Heart right ventricle (tissue), 16 donors: ENCODE data around the gene PTPRE. TPM values are rescaled to one million over a fixed set of nuclear protein-coding genes. Genes with fewer than 3 reads are reported as not detected.
"Not testable (repeated sequence)": the region's sequence is repeated elsewhere in the genome, so short reads cannot be mapped to it uniquely, and the experiment has no call there.

Experiments used
- ATAC-seq, 8 donors: fragments of 200-7000 bp; cut with Tn5 transposase; one replicate each; pipeline ENCODE4 v1.9.1; 2020; ENCODE audit warnings: mild to moderate bottlenecking in 8 of 8, moderate library complexity in 8 of 8, moderate number of reproducible peaks in 1 of 8
- DNase-seq, 2 donors: peaks; one replicate each; pipeline ENCODE4 v3.0.0-alpha.2; 2020
- H3K27ac ChIP-seq, 10 donors: fragments of 200-600 bp; sonication (generic) in 2 of 10; one replicate each; pipeline versions ENCODE4 v1.5.0 to v1.8.0; 2020 to 2022; ENCODE audit warnings: mild to moderate bottlenecking in 3 of 10
- H3K27me3 ChIP-seq, 7 donors: fragments of 200-600 bp; one replicate each; pipeline ENCODE4 v1.8.0; 2021 to 2022; ENCODE audit warnings: mild to moderate bottlenecking in 2 of 7
- H3K36me3 ChIP-seq, 9 donors: fragments of 200-600 bp; sonication (generic) in 1 of 9; one replicate each; pipeline versions ENCODE4 v1.5.0 to v1.8.0; 2020 to 2022; ENCODE audit warnings: mild to moderate bottlenecking in 2 of 9
- H3K4me1 ChIP-seq, 9 donors: fragments of 200-600 bp; sonication (generic) in 1 of 9; one replicate each; pipeline versions ENCODE4 v1.5.0 to v1.8.0; 2020 to 2022; ENCODE audit warnings: mild to moderate bottlenecking in 4 of 9
- H3K4me3 ChIP-seq, 10 donors: fragments of 200-600 bp; sonication (generic) in 2 of 10; one replicate each; pipeline versions ENCODE4 v1.5.0 to v1.8.0; 2020 to 2022; ENCODE audit warnings: mild to moderate bottlenecking in 7 of 10, moderate library complexity in 2 of 10
- H3K9me3 ChIP-seq, 11 donors: fragments of 200-600 bp in 10 of 11; sonication (generic) in 2 of 11; one replicate each; pipeline versions ENCODE4 v1.5.0 to v1.8.0; 2013 to 2022; ENCODE audit warnings: mild to moderate bottlenecking in 2 of 11, control low read depth in 1 of 11, moderate library complexity in 1 of 11
- CTCF ChIP-seq, 9 donors: fragments of 200-600 bp; sonication (generic) in 2 of 9; IDR thresholded peaks; one replicate each; pipeline versions ENCODE4 v1.5.0 to v1.8.0; 2021 to 2022; ENCODE audit warnings: antibody characterized with exemption in 9 of 9, mild to moderate bottlenecking in 5 of 9, moderate library complexity in 1 of 9
- WGBS, 2 donors: extraction: QIAGEN DNeasy Blood & Tissue Kit; methylation state at CpG; one replicate each; pipeline ENCODE4 v1.1.7; 2013; ENCODE audit warnings: inconsistent platforms in 1 of 2; 5-methylcytosine and 5-hydroxymethylcytosine counted together
- intact Hi-C, 10 donors: fragments of 100-400 bp; cut with DNase I; formaldehyde crosslinking; loops; one replicate each; pipeline versions ENCODE4 v1.11.1 to v1.14.2; 2022
- polyA plus RNA-seq, 2 donors: library from polyadenylated mRNA; stranded (reverse); fragments of 200-250 nt; gene quantifications; one replicate each; pipeline ENCODE4 v1.2.3, GENCODE V29; 2013
- total RNA-seq, 10 donors: library from RNA; stranded (reverse); fragmentation: NEBNext Ultra II Directional in 3 of 10; extraction: Animal tissue kit (Norgen Biotek cat#: 25700) in 3 of 10; gene quantifications; one replicate each; pipeline versions ENCODE4 v1.2.1 to v1.2.4, GENCODE V29; 2021 to 2023
- donor health status: Arrhythmogenic right ventricular cardiomyopathy.
- donor health status: ischemic (EF 13 %, LVEDD 7.1; RV severe dilation, severe dysfunction).
- donor health status: healthy with polysubstance abuse.
- donor health status: DM: no; HTN: yes; CAD: no.
- donor health status: DM: no; HTN: no; CAD: no.
- donor health status: ischemic (EF 25% LVEDD 6.9; RV normal size, moderate dysfunction).
- donor health status: ischemic (EF 25% LVEDD 5.7; RV mildly dilated, moderate dysfunction).
- donor health status: healthy.
- donor health status: DM: yes; HTN: yes; CAD: no.
- donor health status: Ischemic cardiomyopathy.
- donor health status: ischemic (EF 35%, LVEDD 5.7; RV mildly dilated, moderate dysfunction).
- donor health status: nonischemic (EF 11% LVEDD 7.7; RV severe dilation, severe dysfunction).
- donor health status: DM: yes; HTN: yes; CAD: no.
- donor health status: PGD.
- donor health status: ischemic (EF 29% LVEDD 5.4; RV normal size, mild dysfunction).
- donor health status: nonischemic (EF 23%, LVEDD 6.1; RV moderate dilation, normal function).

The PTPRE gene
- total and polyA plus RNA-seq, 12 donors: 6.1 to 42.8 (median 22.1) TPM

DNA sequence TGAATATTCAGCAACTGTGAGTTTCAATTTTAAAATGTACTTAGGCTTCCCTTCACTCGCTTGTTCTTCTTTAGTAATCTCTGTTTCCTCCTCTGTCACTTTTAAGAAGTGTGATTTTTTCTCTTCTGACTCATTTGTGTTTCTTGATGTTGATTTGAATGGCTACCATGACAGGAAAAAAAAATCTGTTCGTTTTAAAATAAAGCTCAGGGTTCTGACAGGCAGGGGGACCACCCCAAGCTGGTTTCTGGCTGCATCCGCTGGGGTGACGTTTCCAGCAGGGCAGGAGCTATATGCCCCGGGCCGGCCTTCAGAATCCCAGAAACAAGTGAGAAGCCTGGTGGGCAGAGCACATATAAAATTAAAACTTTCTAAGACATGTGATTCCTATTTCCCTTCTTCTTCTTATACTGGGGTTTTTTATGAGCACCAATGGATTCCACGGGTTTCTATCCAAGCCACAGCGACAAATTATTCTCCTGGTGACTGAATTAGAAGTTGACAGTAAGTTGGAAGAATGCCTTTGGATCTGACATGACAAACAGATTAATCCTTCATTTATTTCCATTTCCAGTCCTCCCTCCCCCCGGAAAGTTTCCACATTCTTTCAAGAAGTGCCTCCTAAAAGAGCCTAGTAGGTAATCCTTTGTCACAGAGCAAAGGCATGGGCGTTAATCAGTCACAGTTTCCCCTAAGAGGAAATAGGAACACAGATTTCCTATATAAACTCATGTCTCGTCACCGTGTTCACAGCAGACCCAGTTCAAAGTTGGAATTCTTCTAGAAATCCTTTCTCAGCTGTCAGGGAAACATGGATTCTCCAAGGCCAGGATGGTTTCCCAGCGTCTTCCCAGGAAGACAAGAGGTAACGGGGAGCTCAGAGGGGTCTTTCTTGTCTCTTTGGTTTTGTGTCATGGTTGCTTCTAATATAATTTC lies 79.9 kb downstream of the PTPRE start:
- intact Hi-C loops: no loop called here
- peak in 5 of 8 donors; percentile 3 to 51 (median 29) for ATAC-seq
- Histone ChIP-seq H3K9me3 (no peaks in the 10 kb centered on the region), H3K4me3 (peak overlapping the region in 1 of 10 donors; percentile 13), H3K36me3 (peaks cover 0 to 4% (median 0%) of the 10 kb centered on the region in 9 donors), H3K27ac (peak overlapping the region; percentile 37 to 88 (median 71)), H3K4me1 (peaks cover 16 to 83% (median 58%) of the 10 kb centered on the region in 9 donors), H3K27me3 (no peaks in the 10 kb centered on the region)
- no peak for TF ChIP-seq CTCF (IDR thresholded peaks at IDR 0.05)
- no peak for DNase-seq
- 62 to 67% methylated on average over 14 of the region's 14 CpGs for WGBS, 2 donors

DNA sequence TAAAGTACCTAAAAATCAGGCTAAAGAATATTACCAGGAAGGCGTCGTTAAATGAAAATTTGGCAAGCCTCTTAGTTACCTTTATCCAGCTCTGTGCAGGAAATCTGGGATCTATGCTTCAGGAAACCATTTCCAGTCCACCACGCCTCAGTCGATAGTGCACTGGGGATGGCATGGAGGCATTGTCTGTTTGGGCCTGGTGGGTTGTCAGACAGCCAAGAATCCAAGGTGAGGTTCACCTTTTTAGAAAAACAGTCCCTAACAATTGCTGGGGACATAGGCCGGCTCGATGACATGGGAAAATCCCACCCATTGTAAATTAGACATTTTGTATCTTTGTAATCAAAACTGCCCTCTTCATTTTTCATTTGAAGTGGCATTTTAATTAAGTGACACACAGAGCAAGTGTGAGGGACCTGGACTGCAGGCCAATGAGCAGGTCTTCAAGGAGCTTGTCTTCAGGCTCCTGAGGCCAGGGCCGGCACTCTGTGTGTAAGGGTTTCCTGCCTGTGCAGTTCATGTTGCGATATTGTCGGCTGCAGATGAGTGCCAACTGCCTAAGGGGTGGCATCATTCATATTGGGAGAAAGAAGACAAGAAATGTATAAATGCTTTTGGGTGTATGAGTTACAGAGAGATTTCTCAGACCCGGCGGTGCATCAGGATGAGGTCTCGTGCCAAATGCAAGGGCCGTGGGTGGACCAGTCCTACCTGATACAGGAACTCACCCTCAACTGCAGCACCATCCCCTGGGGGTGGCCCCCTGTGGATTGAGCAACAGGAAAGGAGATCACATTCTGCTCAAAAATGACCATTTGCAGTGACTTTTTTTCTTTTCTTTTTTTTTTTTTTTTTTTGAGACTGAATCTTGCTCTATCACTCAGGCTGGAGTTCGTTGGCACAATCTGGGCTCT lies 80.8 kb downstream of the PTPRE start:
- no peak for TF ChIP-seq CTCF (IDR thresholded peaks at IDR 0.05)

DNA sequence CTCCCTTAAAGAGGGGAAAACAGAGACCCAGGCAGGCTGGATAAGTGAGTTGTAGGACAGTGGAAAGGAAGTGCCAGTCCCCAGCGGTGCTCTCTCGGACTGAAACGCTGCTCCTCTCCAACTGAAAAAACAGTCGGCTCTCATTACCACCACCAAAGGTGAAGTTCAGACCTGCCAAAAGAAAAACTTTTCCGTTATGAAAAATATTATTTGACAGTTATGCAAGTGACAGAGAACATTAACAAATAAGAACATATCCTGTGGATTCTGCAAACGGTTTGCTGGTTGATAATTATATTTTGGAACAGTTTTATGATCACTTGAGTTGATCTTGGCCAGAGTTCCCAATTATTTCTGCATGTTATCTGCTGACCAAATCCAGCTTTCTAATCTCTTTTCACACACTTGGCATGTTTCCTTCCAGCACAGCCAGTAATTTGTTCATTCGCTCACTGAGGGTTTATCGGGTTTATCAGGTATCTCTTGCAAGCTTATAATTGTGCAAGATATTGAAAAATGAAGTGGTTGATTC lies 82.6 kb downstream of the PTPRE start:
- H3K27me3 ChIP-seq: no peaks in the 10 kb centered on the region
- TF ChIP-seq CTCF (IDR thresholded peaks at IDR 0.05): no peak
- peak overlapping the region in 1 of 10 donors; percentile 4 for H3K4me3 ChIP-seq
- peak overlapping the region in 5 of 10 donors; percentile 28 to 88 (median 69) for H3K27ac ChIP-seq
- no peaks in the 10 kb centered on the region for H3K9me3 ChIP-seq
- intact Hi-C loops: no loop called here
- H3K36me3 ChIP-seq: no peaks in the 10 kb centered on the region
- ATAC-seq: peak in 1 of 8 donors; percentile 37
- H3K4me1 ChIP-seq: peaks cover 16 to 72% (median 62%) of the 10 kb centered on the region in 9 donors
- no peak for DNase-seq
- WGBS, 2 donors: 20 to 46% methylated on average over 8 of the region's 8 CpGs

More for the DNA sequence above, 80.8 kb downstream of the PTPRE start:
- Histone ChIP-seq H3K36me3 (peaks cover 0 to 4% (median 0%) of the 10 kb centered on the region in 9 donors), H3K4me1 (peaks cover 16 to 90% (median 62%) of the 10 kb centered on the region in 9 donors), H3K27me3 (no peaks in the 10 kb centered on the region), H3K27ac (peak overlapping the region; percentile 37 to 88 (median 71)), H3K9me3 (no peaks in the 10 kb centered on the region), H3K4me3 (peak overlapping the region in 2 of 10 donors; percentile 13 to 14)
- no peak for ATAC-seq
- intact Hi-C loops: no loop called here
- no peak for DNase-seq
- 75 to 80% methylated on average over 14 of the region's 14 CpGs for WGBS, 2 donors

GRCh38 chr10:127990132-127990788 lies 83.4 kb downstream of the PTPRE start:
- DNase-seq, H3K4me3 ChIP-seq, H3K36me3 ChIP-seq, H3K27me3 ChIP-seq, ATAC-seq, intact Hi-C loops, H3K9me3 ChIP-seq: not testable (repeated sequence)
- WGBS, 2 donors: 78 to 83% methylated on average over 9 of the region's 9 CpGs
- Histone ChIP-seq H3K27ac (peak overlapping the region in 7 of 10 donors; percentile 42 to 88 (median 69)), H3K4me1 (peaks cover 16 to 70% (median 60%) of the 10 kb centered on the region in 9 donors)
